Esophagus squamous epithelium (tissue), 4 donors: ENCODE data around the gene RGS9.

Experiments
- CTCF ChIP-seq, 6 experiments: fragments of 450-650 bp in 4 of 6; fragments of 200-600 bp in 2 of 6; sonication (generic) in 2 of 6; IDR thresholded peaks; one replicate each; pipeline ENCODE4 v1.5.1; 2016 to 2019; ENCODE audit warnings: antibody characterized with exemption in 6 of 6, mild to moderate bottlenecking in 4 of 6, moderate library complexity in 4 of 6
- POLR2A ChIP-seq, 4 donors: fragments of 450-650 bp; IDR thresholded peaks; one replicate each; pipeline ENCODE4 v1.6.1; 2017; ENCODE audit warnings: antibody characterized with exemption in 4 of 4, mild to moderate bottlenecking in 4 of 4, moderate library complexity in 3 of 4

- TF ChIP-seq CTCF (IDR thresholded peaks at IDR 0.05) (no peak), POLR2A (IDR thresholded peaks at IDR 0.05) (no peak)
These were observed 56.1 kb downstream of the RGS9 start for GRCh38 chr17:65193305-65193704.
